Coronary artery (tissue), 2 donors: Measurements from ENCODE around the gene SLC22A3.

ENCODE experiments used
- DNase-seq: peaks from one replicate; pipeline ENCODE4 v3.0.0-alpha.2; 2017; ENCODE audit warnings: low spot score
- H3K27ac ChIP-seq, 2 donors: fragments of 200-600 bp; sonication (generic); one replicate each; pipeline ENCODE4 v1.5.1; 2016 to 2019
- H3K4me3 ChIP-seq: fragments of 200-600 bp; sonication (generic); 2 replicates; pipeline ENCODE4 v1.5.1; 2016; ENCODE audit warnings: mild to moderate bottlenecking, moderate library complexity
- TF ChIP-seq, protein P1 (sequence below): fragments of 200-600 bp; sonication (generic); IDR thresholded peaks from one replicate; pipeline ENCODE4 v1.5.1; 2019; ENCODE audit warnings: antibody characterized with exemption

SLC22A3 gene

DNA sequence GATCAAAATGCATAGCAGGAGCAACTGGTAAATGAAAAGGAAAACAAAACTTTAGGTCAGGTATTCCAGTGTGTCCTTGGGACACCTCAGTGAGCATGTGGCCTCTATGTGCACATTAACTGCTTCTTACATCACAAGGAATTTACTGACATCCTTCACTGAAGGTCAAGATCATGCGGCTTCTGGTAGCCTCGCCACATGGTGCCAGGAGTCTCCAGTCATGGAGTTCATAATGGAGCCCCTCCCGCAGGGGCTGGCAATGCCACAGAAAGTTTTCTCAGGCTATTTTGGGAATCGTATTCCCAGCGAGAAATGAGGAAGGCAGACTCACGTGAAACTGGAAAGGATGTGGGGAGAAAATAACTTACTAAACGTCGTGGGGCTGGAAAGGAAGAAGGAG, 19.7 kb upstream of the SLC22A3 start:
- Histone ChIP-seq H3K4me3 (no peak overlapping the region), H3K27ac (peak overlapping the region; percentile 74 to 83)
- TF ChIP-seq, protein P1, sequence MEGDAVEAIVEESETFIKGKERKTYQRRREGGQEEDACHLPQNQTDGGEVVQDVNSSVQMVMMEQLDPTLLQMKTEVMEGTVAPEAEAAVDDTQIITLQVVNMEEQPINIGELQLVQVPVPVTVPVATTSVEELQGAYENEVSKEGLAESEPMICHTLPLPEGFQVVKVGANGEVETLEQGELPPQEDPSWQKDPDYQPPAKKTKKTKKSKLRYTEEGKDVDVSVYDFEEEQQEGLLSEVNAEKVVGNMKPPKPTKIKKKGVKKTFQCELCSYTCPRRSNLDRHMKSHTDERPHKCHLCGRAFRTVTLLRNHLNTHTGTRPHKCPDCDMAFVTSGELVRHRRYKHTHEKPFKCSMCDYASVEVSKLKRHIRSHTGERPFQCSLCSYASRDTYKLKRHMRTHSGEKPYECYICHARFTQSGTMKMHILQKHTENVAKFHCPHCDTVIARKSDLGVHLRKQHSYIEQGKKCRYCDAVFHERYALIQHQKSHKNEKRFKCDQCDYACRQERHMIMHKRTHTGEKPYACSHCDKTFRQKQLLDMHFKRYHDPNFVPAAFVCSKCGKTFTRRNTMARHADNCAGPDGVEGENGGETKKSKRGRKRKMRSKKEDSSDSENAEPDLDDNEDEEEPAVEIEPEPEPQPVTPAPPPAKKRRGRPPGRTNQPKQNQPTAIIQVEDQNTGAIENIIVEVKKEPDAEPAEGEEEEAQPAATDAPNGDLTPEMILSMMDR: no peak
- peak; percentile 80 for DNase-seq

DNA sequence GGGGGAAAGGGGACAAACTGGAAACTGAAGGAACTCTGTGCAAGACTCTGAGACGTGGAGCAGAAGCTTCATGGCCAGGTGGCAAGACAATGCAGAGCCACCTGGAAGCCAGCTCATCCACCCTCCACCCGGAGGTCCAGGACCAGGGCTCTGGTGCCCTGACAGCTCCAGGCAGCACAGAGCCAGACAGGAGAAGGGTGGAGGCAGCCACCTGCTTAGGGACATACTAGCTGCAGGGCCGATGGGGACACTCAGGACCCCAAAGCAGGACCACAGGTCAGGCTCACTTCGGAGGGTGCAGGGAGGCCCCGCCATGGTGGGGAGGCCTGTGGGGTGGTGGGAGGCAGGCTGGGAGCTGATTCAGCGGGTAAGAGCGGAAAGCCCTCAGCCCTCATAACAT, 19.0 kb upstream of the SLC22A3 start:
- Histone ChIP-seq H3K27ac (peak overlapping the region; percentile 74 to 83), H3K4me3 (no peak overlapping the region)
- TF ChIP-seq, protein P1: no peak
- no peak for DNase-seq

DNA sequence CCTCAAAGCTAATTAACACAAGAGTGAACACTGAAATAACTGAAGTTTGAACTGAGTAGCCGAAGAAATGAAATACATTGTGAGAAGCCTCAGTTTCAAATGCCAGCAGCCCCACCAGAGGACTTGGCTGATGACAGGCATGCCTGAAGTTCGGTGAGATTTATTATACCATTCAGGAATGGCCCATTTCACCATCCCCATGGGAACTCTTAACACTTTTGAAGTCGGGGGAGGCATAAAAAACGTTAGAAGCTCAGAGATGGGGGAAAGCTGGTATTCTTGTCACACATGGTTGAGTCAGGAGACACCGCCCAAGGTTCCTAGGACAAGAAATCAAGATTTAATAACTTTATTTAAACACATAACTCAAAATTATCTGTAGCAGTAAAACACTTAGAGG, 17.6 kb upstream of the SLC22A3 start:
- Histone ChIP-seq H3K27ac (peak overlapping the region in 1 of 2 donors; percentile 28), H3K4me3 (no peak overlapping the region)
- no peak for DNase-seq
- TF ChIP-seq, protein P1: no peak

GRCh38 chr6:160331204-160331603, 17.0 kb upstream of the SLC22A3 start:
- DNase-seq: no peak
- Histone ChIP-seq H3K4me3 (no peak overlapping the region), H3K27ac (no peak overlapping the region)
- TF ChIP-seq, protein P1: no peak

GRCh38 chr6:160331753-160332152, 16.4 kb upstream of the SLC22A3 start:
- H3K27ac ChIP-seq: no peak overlapping the region
- DNase-seq: no peak
- TF ChIP-seq, protein P1: no peak
- no peak overlapping the region for H3K4me3 ChIP-seq

DNA sequence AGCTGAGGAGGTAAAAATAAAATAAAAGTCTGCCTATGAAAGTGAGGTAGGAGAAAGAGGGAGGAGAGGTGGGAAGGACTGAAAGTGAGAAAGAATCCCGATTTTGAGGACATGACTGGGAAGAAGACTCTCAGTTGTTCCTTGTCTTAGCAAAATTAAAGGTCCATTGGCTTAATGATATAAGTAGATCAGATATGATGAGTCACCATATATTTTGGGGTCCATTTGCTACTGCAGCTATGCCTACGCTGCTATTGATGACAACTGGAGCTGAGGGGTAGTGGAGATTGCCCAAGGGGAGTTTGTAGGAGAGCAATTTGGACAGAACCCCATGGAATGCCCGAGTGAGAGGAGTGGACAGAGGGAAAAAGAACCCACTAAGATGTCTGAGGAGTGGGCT, 15.1 kb upstream of the SLC22A3 start:
- Histone ChIP-seq H3K27ac (no peak overlapping the region), H3K4me3 (no peak overlapping the region)
- TF ChIP-seq, protein P1: no peak
- no peak for DNase-seq

GRCh38 chr6:160333841-160334240, 14.3 kb upstream of the SLC22A3 start:
- no peak overlapping the region for H3K27ac ChIP-seq
- TF ChIP-seq, protein P1: no peak
- H3K4me3 ChIP-seq: no peak overlapping the region
- no peak for DNase-seq
